Loucy (cell line): Measurements from ENCODE around the gene FHIP2A.
"Not testable (repeated sequence)": the region's sequence is repeated elsewhere in the genome, so short reads cannot be mapped to it uniquely, and the experiment has no call there.

Experiments used
- H2AFZ ChIP-seq: fragments of 200-600 bp; sonication (generic); 2 replicates; pipeline ENCODE4 v1.6.0; 2016; ENCODE audit warnings: antibody characterized with exemption, mild to moderate bottlenecking, low read length, moderate library complexity
- H3F3A ChIP-seq: fragments of 200-600 bp; 2 replicates; pipeline ENCODE4 v1.6.0; 2016; ENCODE audit warnings: antibody characterized with exemption, low read depth, mild to moderate bottlenecking
- H3K27me3 ChIP-seq: fragments of 200-600 bp; sonication (generic); 2 replicates; pipeline ENCODE4 v1.6.1; 2014; ENCODE audit warnings: low read length, mild to moderate bottlenecking; ENCODE audit not compliant: insufficient read depth, poor library complexity, severe bottlenecking
- H3K36me3 ChIP-seq: fragments of 200-600 bp; sonication (generic); 2 replicates; pipeline ENCODE4 v1.6.1; 2016; ENCODE audit warnings: low read length; ENCODE audit not compliant: insufficient read depth
- H3K4me1 ChIP-seq: fragments of 200-600 bp; sonication (generic); 2 replicates; pipeline ENCODE4 v1.5.1; 2014; ENCODE audit warnings: low read length, mild to moderate bottlenecking; ENCODE audit not compliant: insufficient read depth, poor library complexity, severe bottlenecking
- H3K4me2 ChIP-seq: fragments of 200-600 bp; sonication (generic); 2 replicates; pipeline ENCODE4 v1.6.0; 2014; ENCODE audit warnings: antibody characterized with exemption, low read length, low read depth, mild to moderate bottlenecking; ENCODE audit not compliant: poor library complexity, severe bottlenecking
- H3K4me3 ChIP-seq: fragments of 200-600 bp; sonication (generic); 2 replicates; pipeline ENCODE4 v1.5.1; 2014; ENCODE audit warnings: low read length, mild to moderate bottlenecking, mixed read lengths; ENCODE audit not compliant: poor library complexity, severe bottlenecking
- H3K79me2 ChIP-seq: fragments of 200-600 bp; sonication (generic); 2 replicates; pipeline ENCODE4 v1.6.1; 2014; ENCODE audit warnings: low read length; ENCODE audit not compliant: insufficient read depth
- H3K9ac ChIP-seq: fragments of 200-600 bp; sonication (generic); 2 replicates; pipeline ENCODE4 v1.6.0; 2014; ENCODE audit warnings: mild to moderate bottlenecking, low read depth, low read length, moderate library complexity; ENCODE audit not compliant: poor library complexity, severe bottlenecking
- H3K9me2 ChIP-seq: fragments of 200-600 bp; sonication (generic); replicated peaks from 2 replicates; pipeline ENCODE4 v1.6.1; 2016; ENCODE audit warnings: low read depth, low read length, mixed read lengths
- H3K9me3 ChIP-seq: fragments of 200-600 bp; sonication (generic); 2 replicates; pipeline ENCODE4 v1.6.1; 2014; ENCODE audit warnings: mild to moderate bottlenecking, antibody characterized with exemption, low read length, low read depth; ENCODE audit not compliant: insufficient read depth
- H4K20me1 ChIP-seq: fragments of 200-600 bp; sonication (generic); 2 replicates; pipeline ENCODE4 v1.6.0; 2014; ENCODE audit warnings: antibody characterized with exemption, low read length, mild to moderate bottlenecking; ENCODE audit not compliant: insufficient read depth, poor library complexity, severe bottlenecking
- CTCF ChIP-seq: fragments of 200-600 bp; sonication (generic); conservative IDR thresholded peaks from 2 replicates; pipeline ENCODE4 v1.5.1; 2014; ENCODE audit warnings: mild to moderate bottlenecking, antibody characterized with exemption, low read length
- EZH2phosphoT487 ChIP-seq: fragments of 200-600 bp; IDR thresholded peaks from 2 replicates; pipeline ENCODE4 v1.6.1; 2018; ENCODE audit warnings: antibody characterized with exemption, mild to moderate bottlenecking, moderate library complexity, borderline replicate concordance

FHIP2A gene

GRCh38 chr10:114855776-114856543 lies 34.4 kb downstream of the FHIP2A start:
- Histone ChIP-seq H2AFZ (no peak overlapping the region), H3K27me3 (no peaks in the 10 kb centered on the region), H3K9me3 (no peaks in the 10 kb centered on the region), H3K4me1 (peaks cover 19% of the 10 kb centered on the region), H3K4me2 (no peak overlapping the region), H4K20me1 (no peaks in the 10 kb centered on the region), H3K79me2 (peaks cover 4% of the 10 kb centered on the region; the same call in 1 of the 2 replicates), H3K9ac (no peak overlapping the region), H3K4me3 (no peak overlapping the region), H3K36me3 (peaks cover 78% of the 10 kb centered on the region), H3F3A (peaks cover 7% of the 10 kb centered on the region), H3K9me2 (no peaks in the 10 kb centered on the region)
- TF ChIP-seq EZH2phosphoT487 (no peak), CTCF (no peak)

DNA sequence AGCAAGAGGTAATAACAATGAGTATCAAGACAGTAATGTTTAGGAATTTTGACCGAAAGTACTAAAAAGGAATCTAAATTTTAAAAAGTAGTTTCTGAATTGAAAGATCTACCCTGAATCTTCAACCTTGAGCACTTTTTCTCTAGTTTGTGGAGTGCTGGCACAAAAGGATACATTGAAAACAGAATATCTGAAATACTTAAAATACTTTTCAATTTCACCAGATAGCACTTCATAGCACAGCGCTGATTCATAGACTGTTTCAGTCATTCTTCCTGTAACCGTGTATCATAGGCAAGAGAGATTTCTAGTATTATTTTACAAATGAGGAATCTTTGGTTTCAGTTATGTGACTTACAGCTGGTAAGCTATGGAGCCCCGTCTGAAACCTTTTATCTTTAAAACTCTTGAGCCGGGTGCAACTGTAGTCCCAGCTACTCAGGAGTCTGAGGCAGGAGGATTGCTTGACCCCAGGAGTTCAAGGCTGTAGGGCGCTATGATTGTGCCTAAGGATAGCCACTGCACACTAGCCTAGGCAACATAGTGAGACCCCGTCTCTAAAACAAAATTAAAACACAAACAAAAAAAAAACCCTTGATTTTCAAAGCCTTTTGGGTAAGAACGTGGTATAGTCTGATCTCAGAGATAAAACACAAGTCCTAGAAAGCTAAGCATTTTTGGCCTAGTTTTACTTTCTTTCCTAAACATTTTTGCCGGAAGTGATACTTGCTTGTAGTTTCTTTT lies 35.1 kb downstream of the FHIP2A start:
- no peak overlapping the region for H3K4me2 ChIP-seq
- TF ChIP-seq EZH2phosphoT487 (no peak), CTCF (no peak)
- H3K4me3 ChIP-seq = no peak overlapping the region
- no peaks in the 10 kb centered on the region for H3K9me2 ChIP-seq
- H3K36me3 ChIP-seq = peaks cover 78% of the 10 kb centered on the region
- no peaks in the 10 kb centered on the region for H3K27me3 ChIP-seq
- H3K4me1 ChIP-seq = peaks cover 12% of the 10 kb centered on the region
- no peaks in the 10 kb centered on the region for H4K20me1 ChIP-seq
- H3K9me3 ChIP-seq = no peaks in the 10 kb centered on the region
- H3K9ac ChIP-seq = no peak overlapping the region
- peaks cover 4% of the 10 kb centered on the region; the same call in 1 of the 2 replicates for H3K79me2 ChIP-seq
- peaks cover 5% of the 10 kb centered on the region for H3F3A ChIP-seq
- no peak overlapping the region for H2AFZ ChIP-seq

DNA sequence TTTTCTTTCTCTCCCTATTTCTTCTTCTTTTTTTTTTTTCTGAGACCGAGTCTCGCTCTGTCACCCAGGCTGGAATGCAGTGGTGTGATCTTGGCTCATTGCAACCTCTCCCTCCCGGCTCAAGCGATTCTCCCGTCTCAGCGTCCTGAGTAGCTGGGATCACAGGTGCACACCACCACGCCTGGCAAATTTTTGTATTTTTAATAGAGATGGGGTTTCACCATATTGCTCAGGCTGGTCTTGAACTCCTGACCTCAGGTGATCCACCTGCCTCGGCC lies 35.6 kb downstream of the FHIP2A start:
- not testable (repeated sequence) for H3K27me3 ChIP-seq, H3K79me2 ChIP-seq, H3K4me3 ChIP-seq, H4K20me1 ChIP-seq, H3F3A ChIP-seq, H3K4me1 ChIP-seq, H3K9ac ChIP-seq, H3K9me2 ChIP-seq, H3K4me2 ChIP-seq, H3K9me3 ChIP-seq, H2AFZ ChIP-seq
- peaks cover 81% of the 10 kb centered on the region for H3K36me3 ChIP-seq
